OCI-M1 (cell line): ENCODE measurements around the gene OR11H6.
A peak's percentile ranks its signal among the peaks of the same experiment; 100 is the strongest.
"Not testable (repeated sequence)": the region's sequence is repeated elsewhere in the genome, so short reads cannot be mapped to it uniquely, and the experiment has no call there.

Experiments
- DNase-seq: peaks from one replicate; lab custom pipeline; 2025; lab: John Stamatoyannopoulos, UW

The OR11H6 gene

GRCh38 chr14:20223410-20223809, at the start of gene OR11H6:
Gene OR11H6 (plus strand): TSS chr14:20223710. CDS start chr14:20223710, 0 bp downstream.
- DNase-seq, result peak; percentile 22

GRCh38 chr14:20174205-20174604, 49.3 kb upstream of the OR11H6 start:
- DNase-seq, result not testable (repeated sequence)

GRCh38 chr14:20176330-20176729, 47.2 kb upstream of the OR11H6 start:
- peak; percentile 81 for DNase-seq

GRCh38 chr14:20177433-20177974, 46.0 kb upstream of the OR11H6 start:
- peak; percentile 94 for DNase-seq

- peak; percentile 53 for DNase-seq
Measured at GRCh38 chr14:20179218-20179617, 44.3 kb upstream of the OR11H6 start.

- peak; percentile 38 for DNase-seq
Measured at GRCh38 chr14:20179880-20180279, 43.6 kb upstream of the OR11H6 start.

GRCh38 chr14:20180486-20180885, 43.0 kb upstream of the OR11H6 start:
- no peak for DNase-seq

- DNase-seq, result no peak
Measured at GRCh38 chr14:20184181-20184580, 39.3 kb upstream of the OR11H6 start.

- no peak for DNase-seq
Measured at GRCh38 chr14:20190596-20190995, 32.9 kb upstream of the OR11H6 start, which contains the start of gene OR11G2. Gene OR11G2 (plus strand): TSS chr14:20190896. CDS start chr14:20197438, 6,542 bp downstream.

- DNase-seq, result no peak
Measured at GRCh38 chr14:20191396-20191795, 32.1 kb upstream of the OR11H6 start.

GRCh38 chr14:20194101-20194500, 29.4 kb upstream of the OR11H6 start:
- peak; percentile 14 for DNase-seq

- DNase-seq, result not testable (repeated sequence)
Measured at GRCh38 chr14:20195170-20195569, 28.3 kb upstream of the OR11H6 start.

- peak; percentile 70 for DNase-seq
Measured at GRCh38 chr14:20195911-20196310, 27.6 kb upstream of the OR11H6 start.

GRCh38 chr14:20197459-20197858, 26.1 kb upstream of the OR11H6 start:
- DNase-seq, result peak; percentile 51

- no peak for DNase-seq
Measured at GRCh38 chr14:20198991-20199390, 24.5 kb upstream of the OR11H6 start.

- no peak for DNase-seq
Measured at GRCh38 chr14:20204721-20205120, 18.8 kb upstream of the OR11H6 start.

- DNase-seq, result no peak
Measured at GRCh38 chr14:20209595-20209994, 13.9 kb upstream of the OR11H6 start.

- not testable (repeated sequence) for DNase-seq
Measured at GRCh38 chr14:20212406-20212805, 11.1 kb upstream of the OR11H6 start.

- no peak for DNase-seq
Measured at GRCh38 chr14:20215196-20215595, 8.3 kb upstream of the OR11H6 start.

- peak; percentile 8 for DNase-seq
Measured at GRCh38 chr14:20219033-20219432, 4.5 kb upstream of the OR11H6 start.

GRCh38 chr14:20228681-20229080, 5.2 kb downstream of the OR11H6 start, which contains the start of gene OR11H7:
Gene OR11H7 (plus strand): TSS chr14:20228981.
- DNase-seq, result no peak

- not testable (repeated sequence) for DNase-seq
Measured at GRCh38 chr14:20235415-20235814, 11.9 kb downstream of the OR11H6 start.

GRCh38 chr14:20247646-20248246, 24.2 kb downstream of the OR11H6 start:
- DNase-seq, result peak; percentile 33

- peak; percentile 43 for DNase-seq
Measured at GRCh38 chr14:20262642-20263128, 39.2 kb downstream of the OR11H6 start.
